Measurements from ENCODE around the gene PNLIPRP1.

PNLIPRP1 gene

GRCh38 chr10:116631871-116632295 lies 41.1 kb downstream of the PNLIPRP1 start:
- no peak for DNase-seq (ENCODE audit: low read depth)

- no peak for DNase-seq (ENCODE audit: low read depth)
These were observed 41.9 kb downstream of the PNLIPRP1 start for GRCh38 chr10:116632596-116633215.

GRCh38 chr10:116633216-116633600 lies 42.4 kb downstream of the PNLIPRP1 start:
- no peak for DNase-seq (ENCODE audit: low read depth)

- no peak for DNase-seq (ENCODE audit: low read depth)
These were observed 43.6 kb downstream of the PNLIPRP1 start for GRCh38 chr10:116634126-116634975.

GRCh38 chr10:116636385-116636784 lies 45.6 kb downstream of the PNLIPRP1 start:
- no peak for DNase-seq (ENCODE audit: low read depth)

GRCh38 chr10:116636976-116637375 lies 46.2 kb downstream of the PNLIPRP1 start:
- no peak for DNase-seq (ENCODE audit: low read depth)

- no peak for DNase-seq (ENCODE audit: low read depth)
These were observed 47.1 kb downstream of the PNLIPRP1 start for GRCh38 chr10:116637830-116638229.

GRCh38 chr10:116646502-116646901 lies 55.7 kb downstream of the PNLIPRP1 start:
- no peak for DNase-seq (ENCODE audit: low read depth)

GRCh38 chr10:116648903-116649302 lies 58.1 kb downstream of the PNLIPRP1 start:
- no peak for DNase-seq (ENCODE audit: low read depth)

GRCh38 chr10:116653885-116654284 lies 63.1 kb downstream of the PNLIPRP1 start:
- no peak for DNase-seq (ENCODE audit: low read depth)

GRCh38 chr10:116654816-116655215 lies 64.1 kb downstream of the PNLIPRP1 start:
- no peak for DNase-seq (ENCODE audit: low read depth)

GRCh38 chr10:116655568-116655967 lies 64.8 kb downstream of the PNLIPRP1 start:
- no peak for DNase-seq (ENCODE audit: low read depth)

- DNase-seq (ENCODE audit: low read depth) = no peak
These were observed 65.3 kb downstream of the PNLIPRP1 start for GRCh38 chr10:116656044-116656443.

GRCh38 chr10:116657863-116658551 lies 67.2 kb downstream of the PNLIPRP1 start:
- DNase-seq (ENCODE audit: low read depth) = no peak
